SK-N-SH treated with all-trans-retinoic acid at 6 μM for 48 hours (cell line): Measurements from ENCODE around the gene GPBAR1.

Source experiments
- ATAC-seq: fragments of 200-7000 bp; cut with Tn5 transposase; 3 replicates; pipeline ENCODE4 v1.9.1; 2020; ENCODE audit warnings: mild to moderate bottlenecking, moderate library complexity
- CREB5 ChIP-seq: fragments of 250-450 bp; sonication (Bioruptor Pico); IDR thresholded peaks from 2 replicates; pipeline ENCODE4 v1.5.1; 2020; ENCODE audit warnings: low read depth, mild to moderate bottlenecking, moderate library complexity
- CSDC2 ChIP-seq: fragments of 250-450 bp; sonication (Bioruptor Pico); IDR thresholded peaks from 2 replicates; pipeline ENCODE4 v1.5.0; 2020; ENCODE audit warnings: mild to moderate bottlenecking, moderate library complexity
- CSRNP3 ChIP-seq: fragments of 250-450 bp; sonication (Bioruptor Pico); IDR thresholded peaks from 2 replicates; pipeline ENCODE4 v1.5.1; 2021; ENCODE audit warnings: mild to moderate bottlenecking, moderate library complexity
- ESRRG ChIP-seq: fragments of 250-450 bp; sonication (Bioruptor Pico); IDR thresholded peaks from 2 replicates; pipeline ENCODE4 v1.6.1; 2021; ENCODE audit warnings: mild to moderate bottlenecking
- ISL1 ChIP-seq: fragments of 250-450 bp; sonication (Bioruptor Pico); IDR thresholded peaks from 2 replicates; pipeline ENCODE4 v2.1.2; 2022; ENCODE audit warnings: mild to moderate bottlenecking, moderate library complexity
- OSR1 ChIP-seq: fragments of 250-450 bp; sonication (Bioruptor Pico); IDR thresholded peaks from 2 replicates; pipeline ENCODE4 v1.8.0; 2022; ENCODE audit warnings: moderate library complexity, mild to moderate bottlenecking, inconsistent platforms
- PATZ1 ChIP-seq: fragments of 250-450 bp; sonication (Bioruptor Pico); IDR thresholded peaks from 2 replicates; pipeline ENCODE4 v1.8.0; 2020; ENCODE audit warnings: mild to moderate bottlenecking, moderate library complexity, borderline replicate concordance
- POU6F1 ChIP-seq: fragments of 250-450 bp; sonication (Bioruptor Pico); IDR thresholded peaks from 2 replicates; pipeline ENCODE4 v1.8.0; 2021; ENCODE audit warnings: low read depth, mild to moderate bottlenecking, moderate library complexity, borderline replicate concordance
- TCF4 ChIP-seq: fragments of 250-450 bp; sonication (Bioruptor Pico); IDR thresholded peaks from 2 replicates; pipeline ENCODE4 v1.8.0; 2021; ENCODE audit warnings: mild to moderate bottlenecking, moderate library complexity, borderline replicate concordance
- TSHZ2 ChIP-seq: fragments of 250-450 bp; sonication (Bioruptor Pico); IDR thresholded peaks from 2 replicates; pipeline ENCODE4 v1.5.0; 2020; ENCODE audit warnings: mild to moderate bottlenecking, moderate library complexity
- ZC3H10 ChIP-seq: fragments of 250-450 bp; sonication (Bioruptor Pico); IDR thresholded peaks from 2 replicates; pipeline ENCODE4 v1.5.1; 2021; ENCODE audit warnings: mild to moderate bottlenecking, moderate library complexity
- ZFP30 ChIP-seq: fragments of 450-650 bp; formaldehyde crosslinking; IDR thresholded peaks from 2 replicates; pipeline ENCODE4 v1.5.0; 2022; ENCODE audit warnings: mild to moderate bottlenecking, moderate library complexity
- ZNF8 ChIP-seq: fragments of 450-650 bp; formaldehyde crosslinking; IDR thresholded peaks from 2 replicates; pipeline ENCODE4 v1.5.0; 2020; ENCODE audit warnings: mild to moderate bottlenecking, moderate library complexity

GPBAR1 gene

GRCh38 chr2:218262631-218263586 is 2.1 kb downstream of the GPBAR1 start:
- no peak for ATAC-seq
- TF ChIP-seq ZC3H10 (CRISPR knock-in tag) (no peak), ISL1 (no peak), PATZ1 (CRISPR knock-in tag) (no peak), CSRNP3 (CRISPR knock-in tag) (no peak), POU6F1 (CRISPR knock-in tag) (no peak), ZFP30 (CRISPR knock-in tag) (no peak), ZNF8 (CRISPR knock-in tag) (no peak), TCF4 (no peak), CREB5 (CRISPR knock-in tag) (no peak), CSDC2 (CRISPR knock-in tag) (no peak)

GRCh38 chr2:218263817-218264641 is 3.2 kb downstream of the GPBAR1 start:
- no peak for TF ChIP-seq PATZ1 (CRISPR knock-in tag)
- TF ChIP-seq TCF4 = no peak
- no peak for TF ChIP-seq ESRRG (CRISPR knock-in tag)
- no peak for TF ChIP-seq OSR1
- no peak for TF ChIP-seq TSHZ2
- TF ChIP-seq ISL1 = no peak
- no peak for ATAC-seq

- TF ChIP-seq ZC3H10 (CRISPR knock-in tag) (no peak), CSRNP3 (CRISPR knock-in tag) (no peak), CSDC2 (CRISPR knock-in tag) (no peak)
- no peak for ATAC-seq
Measured at GRCh38 chr2:218264773-218265561, 4.2 kb downstream of the GPBAR1 start.
